Measurements from ENCODE around the gene KCNC1.

DNA sequence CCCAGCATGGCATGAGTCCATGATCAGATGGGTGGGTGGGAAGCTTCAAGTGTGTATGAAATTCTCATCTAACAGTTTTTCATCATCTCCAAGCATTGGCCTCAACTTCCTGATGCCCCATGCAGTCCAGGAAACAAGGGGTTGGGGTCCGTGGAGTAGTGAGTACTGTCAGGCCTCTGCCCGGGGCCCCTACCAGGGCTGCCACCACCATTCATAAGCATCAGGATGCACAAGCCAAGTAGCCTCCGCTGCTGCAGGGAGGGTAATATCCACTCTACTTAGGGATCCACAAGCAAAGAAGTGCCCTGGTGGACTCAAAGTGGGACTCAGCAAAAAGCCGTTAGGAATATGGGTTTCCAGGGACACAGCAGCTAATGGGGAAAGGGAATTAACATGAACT lies 49.3 kb downstream of the KCNC1 start:
- no peak for TF ChIP-seq GATA2 (IDR thresholded peaks at IDR 0.05; ENCODE audit: low read depth, low read length)
- TF ChIP-seq GATA3 (IDR thresholded peaks at IDR 0.05; ENCODE audit: low read depth, low read length): no peak

Measured in SH-SY5Y (cell line).